Lower lobe of right lung (tissue), 2 donors: ENCODE data around the gene NECTIN4. TPM values are rescaled to one million over a fixed set of nuclear protein-coding genes. Genes with fewer than 3 reads are reported as not detected.

Experiments
- ATAC-seq, 2 donors: fragments of 200-7000 bp; cut with Tn5 transposase; one replicate each; pipeline ENCODE4 v1.9.1; 2020 to 2022; ENCODE audit warnings: mild to moderate bottlenecking in 2 of 2, moderate library complexity in 2 of 2
- DNase-seq: peaks from one replicate; pipeline ENCODE4 v3.0.0-alpha.2; 2020
- H3K27ac ChIP-seq: fragments of 200-600 bp; one replicate; pipeline ENCODE4 v1.8.0; 2022
- H3K27me3 ChIP-seq: fragments of 200-600 bp; one replicate; pipeline ENCODE4 v1.8.0; 2022; ENCODE audit warnings: low read depth
- H3K36me3 ChIP-seq: fragments of 200-600 bp; one replicate; pipeline ENCODE4 v1.8.0; 2022; ENCODE audit warnings: mild to moderate bottlenecking
- H3K4me1 ChIP-seq: fragments of 200-600 bp; one replicate; pipeline ENCODE4 v1.8.0; 2022
- H3K4me3 ChIP-seq: fragments of 200-600 bp; one replicate; pipeline ENCODE4 v1.8.0; 2022; ENCODE audit warnings: mild to moderate bottlenecking
- H3K9me3 ChIP-seq: fragments of 200-600 bp; one replicate; pipeline ENCODE4 v1.8.0; 2022
- intact Hi-C: fragments of 100-400 bp; cut with DNase I; formaldehyde crosslinking; loops from one replicate; pipeline ENCODE4 v1.11.0; 2022
- total RNA-seq: library from RNA; stranded (reverse); fragmentation: NEBNext Ultra II Directional; extraction: Animal tissue kit (Norgen Biotek cat#: 25700); gene quantifications from one replicate; pipeline ENCODE4 v1.2.1, GENCODE V29; 2021
- TF ChIP-seq, protein P1 (sequence below): fragments of 200-600 bp; IDR thresholded peaks from one replicate; pipeline ENCODE4 v1.8.0; 2022; ENCODE audit warnings: antibody characterized with exemption, mild to moderate bottlenecking
- donor health status: DM: no; HTN: yes; CAD: no; lungs with severe emphysema.

Gene NECTIN4
- total RNA-seq, 1 donor from 2014 or later = 6.2 TPM

DNA sequence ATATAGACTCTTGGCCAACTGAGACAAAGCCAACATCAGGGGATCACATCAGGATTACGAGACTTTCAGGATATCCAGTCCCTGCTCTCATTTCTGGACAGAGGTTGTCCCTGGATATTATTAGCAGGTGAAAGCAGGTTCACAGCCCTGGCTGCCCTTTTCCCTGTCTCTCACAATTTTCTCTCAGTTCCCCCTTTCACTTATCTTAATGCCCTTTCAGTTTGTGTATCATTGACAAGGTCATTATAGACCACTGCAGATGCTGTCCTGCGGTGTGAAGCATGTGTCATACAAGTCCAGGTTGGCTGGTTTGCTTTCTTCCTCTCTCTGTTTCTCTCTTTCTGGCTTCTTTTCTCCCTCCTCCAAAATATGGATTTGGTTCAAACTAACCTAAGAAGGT, 6.7 kb upstream of the NECTIN4 start:
- peak overlapping the region; percentile 56 for H3K27ac ChIP-seq
- H3K36me3 ChIP-seq = peaks cover 17% of the 10 kb centered on the region
- no peaks in the 10 kb centered on the region for H3K9me3 ChIP-seq
- H3K4me1 ChIP-seq = peaks cover 31% of the 10 kb centered on the region
- ATAC-seq (no peak), DNase-seq (no peak)
- TF ChIP-seq, protein P1, sequence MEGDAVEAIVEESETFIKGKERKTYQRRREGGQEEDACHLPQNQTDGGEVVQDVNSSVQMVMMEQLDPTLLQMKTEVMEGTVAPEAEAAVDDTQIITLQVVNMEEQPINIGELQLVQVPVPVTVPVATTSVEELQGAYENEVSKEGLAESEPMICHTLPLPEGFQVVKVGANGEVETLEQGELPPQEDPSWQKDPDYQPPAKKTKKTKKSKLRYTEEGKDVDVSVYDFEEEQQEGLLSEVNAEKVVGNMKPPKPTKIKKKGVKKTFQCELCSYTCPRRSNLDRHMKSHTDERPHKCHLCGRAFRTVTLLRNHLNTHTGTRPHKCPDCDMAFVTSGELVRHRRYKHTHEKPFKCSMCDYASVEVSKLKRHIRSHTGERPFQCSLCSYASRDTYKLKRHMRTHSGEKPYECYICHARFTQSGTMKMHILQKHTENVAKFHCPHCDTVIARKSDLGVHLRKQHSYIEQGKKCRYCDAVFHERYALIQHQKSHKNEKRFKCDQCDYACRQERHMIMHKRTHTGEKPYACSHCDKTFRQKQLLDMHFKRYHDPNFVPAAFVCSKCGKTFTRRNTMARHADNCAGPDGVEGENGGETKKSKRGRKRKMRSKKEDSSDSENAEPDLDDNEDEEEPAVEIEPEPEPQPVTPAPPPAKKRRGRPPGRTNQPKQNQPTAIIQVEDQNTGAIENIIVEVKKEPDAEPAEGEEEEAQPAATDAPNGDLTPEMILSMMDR = no peak
- no peak overlapping the region for H3K4me3 ChIP-seq
- H3K27me3 ChIP-seq = no peaks in the 10 kb centered on the region
- intact Hi-C loops = no loop called here

DNA sequence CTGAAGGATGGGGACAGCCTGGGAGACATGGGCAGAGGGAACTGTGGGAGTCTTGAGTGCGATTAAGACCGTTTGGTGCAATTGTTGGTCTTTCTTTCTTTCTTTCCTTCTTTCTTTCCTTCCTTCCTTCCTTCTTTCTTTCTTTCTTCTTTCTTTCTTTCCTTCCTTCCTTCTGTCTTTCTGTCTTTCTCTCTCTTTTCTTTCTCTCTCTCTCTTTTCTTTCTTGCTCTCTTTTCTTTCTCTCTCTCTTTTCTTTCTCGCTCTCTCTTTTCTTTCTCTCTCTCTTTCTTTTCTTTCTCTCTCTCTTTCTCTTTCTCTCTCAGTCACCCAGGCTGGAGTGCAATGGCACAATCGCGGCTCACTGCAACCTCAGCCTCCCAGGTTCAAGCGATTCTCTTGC, 5.9 kb upstream of the NECTIN4 start:
- intact Hi-C loops = no loop called here
- H3K27ac ChIP-seq = no peak overlapping the region
- H3K27me3 ChIP-seq = no peaks in the 10 kb centered on the region
- TF ChIP-seq, protein P1 = no peak
- peaks cover 31% of the 10 kb centered on the region for H3K4me1 ChIP-seq
- H3K9me3 ChIP-seq = no peaks in the 10 kb centered on the region
- no peak overlapping the region for H3K4me3 ChIP-seq
- H3K36me3 ChIP-seq = peaks cover 9% of the 10 kb centered on the region
- DNase-seq = no peak
- no peak for ATAC-seq

DNA sequence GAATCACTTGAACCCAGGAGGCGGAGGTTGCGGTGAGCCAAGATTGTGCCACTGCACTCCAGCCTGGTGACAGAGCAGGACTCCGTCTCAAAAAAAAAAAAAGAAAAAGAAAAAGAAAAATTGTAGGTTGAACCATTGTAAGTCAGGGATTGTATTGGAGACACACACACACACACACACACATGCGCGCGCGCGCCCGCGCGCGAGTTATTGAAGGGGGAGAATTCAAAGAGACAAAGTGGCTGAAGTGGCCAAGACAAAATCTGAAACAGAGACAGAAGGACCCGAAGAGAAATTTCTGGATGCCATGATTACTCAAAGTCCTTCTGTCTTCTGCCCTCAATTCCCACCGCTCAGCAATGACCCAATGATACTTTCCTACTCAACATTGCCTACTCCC, 5.1 kb upstream of the NECTIN4 start:
- ATAC-seq = no peak
- intact Hi-C loops = no loop called here
- peaks cover 34% of the 10 kb centered on the region for H3K4me1 ChIP-seq

GRCh38 chr1:161092621-161093028, 3.3 kb upstream of the NECTIN4 start:
- H3K27ac ChIP-seq = no peak overlapping the region

More for the DNA sequence above, 5.1 kb upstream of the NECTIN4 start:
- Histone ChIP-seq H3K27me3 (no peaks in the 10 kb centered on the region), H3K27ac (no peak overlapping the region), H3K4me3 (no peak overlapping the region), H3K9me3 (no peaks in the 10 kb centered on the region), H3K36me3 (peaks cover 2% of the 10 kb centered on the region)
- DNase-seq = no peak
- TF ChIP-seq, protein P1 = no peak

GRCh38 chr1:161091796-161092507, 2.6 kb upstream of the NECTIN4 start:
- no peak for DNase-seq
- H3K27me3 ChIP-seq = no peaks in the 10 kb centered on the region
- H3K9me3 ChIP-seq = no peaks in the 10 kb centered on the region
- no peak for ATAC-seq
- intact Hi-C loops = no loop called here
- TF ChIP-seq, protein P1 = no peak
- H3K27ac ChIP-seq = no peak overlapping the region
- H3K4me3 ChIP-seq = no peak overlapping the region
- no peaks in the 10 kb centered on the region for H3K36me3 ChIP-seq
- peaks cover 19% of the 10 kb centered on the region for H3K4me1 ChIP-seq

More at GRCh38 chr1:161092621-161093028, 3.3 kb upstream of the NECTIN4 start:
- DNase-seq (no peak), ATAC-seq (no peak)
- intact Hi-C loops = no loop called here
- no peaks in the 10 kb centered on the region for H3K36me3 ChIP-seq
- H3K4me3 ChIP-seq = no peak overlapping the region
- TF ChIP-seq, protein P1 = no peak
- H3K4me1 ChIP-seq = peaks cover 24% of the 10 kb centered on the region
- H3K9me3 ChIP-seq = no peaks in the 10 kb centered on the region
- no peaks in the 10 kb centered on the region for H3K27me3 ChIP-seq
